Activated naive CD8-positive, alpha-beta T cell treated with anti-CD3 and anti-CD28 coated beads, Interleukin-2, amount 50 U/mL, for 24 hours (primary cell): Measurements from ENCODE around the gene PLS3.

Experiments
- ATAC-seq: fragments of 150-1000 bp; cut with Tn5 transposase; one replicate; pipeline ENCODE4 v1.10.0; 2021
- DNase-seq: peaks from one replicate; pipeline ENCODE4 v3.0.0; 2021
- H3K27ac Mint-ChIP-seq: one replicate; pipeline ENCODE4 v1.8.0; 2021; ENCODE audit warnings: mild to moderate bottlenecking, mixed read lengths
- H3K27me3 Mint-ChIP-seq: one replicate; pipeline ENCODE4 v1.8.0; 2021; ENCODE audit warnings: mixed read lengths
- H3K36me3 Mint-ChIP-seq: one replicate; pipeline ENCODE4 v1.8.0; 2021; ENCODE audit warnings: low read depth, mixed read lengths
- H3K4me1 Mint-ChIP-seq: one replicate; pipeline ENCODE4 v1.8.0; 2021; ENCODE audit warnings: mixed read lengths
- H3K4me3 Mint-ChIP-seq: one replicate; pipeline ENCODE4 v1.8.0; 2021; ENCODE audit warnings: mild to moderate bottlenecking, moderate library complexity, mixed read lengths
- H3K9me3 Mint-ChIP-seq: one replicate; pipeline ENCODE4 v1.8.0; 2021; ENCODE audit warnings: mixed read lengths

Gene PLS3

GRCh38 chrX:115583496-115584004, 22.6 kb downstream of the PLS3 start:
- Mint-ChIP-seq H3K36me3 (no peaks in the 10 kb centered on the region), H3K4me1 (peaks cover 20% of the 10 kb centered on the region), H3K27ac (no peak overlapping the region), H3K4me3 (no peak overlapping the region), H3K9me3 (no peaks in the 10 kb centered on the region), H3K27me3 (no peaks in the 10 kb centered on the region)
- DNase-seq (no peak), ATAC-seq (no peak)

GRCh38 chrX:115584696-115585095, 23.7 kb downstream of the PLS3 start:
- no peaks in the 10 kb centered on the region for H3K27me3 Mint-ChIP-seq
- DNase-seq (no peak), ATAC-seq (peak; percentile 63)
- H3K9me3 Mint-ChIP-seq, result no peaks in the 10 kb centered on the region
- no peak overlapping the region for H3K4me3 Mint-ChIP-seq
- H3K27ac Mint-ChIP-seq, result peak overlapping the region; percentile 29
- no peaks in the 10 kb centered on the region for H3K36me3 Mint-ChIP-seq
- H3K4me1 Mint-ChIP-seq, result peaks cover 17% of the 10 kb centered on the region

GRCh38 chrX:115588179-115588578, 27.2 kb downstream of the PLS3 start:
- DNase-seq (no peak), ATAC-seq (no peak)
- H3K4me1 Mint-ChIP-seq, result peaks cover 13% of the 10 kb centered on the region
- no peak overlapping the region for H3K27ac Mint-ChIP-seq
- H3K4me3 Mint-ChIP-seq, result no peak overlapping the region
- no peaks in the 10 kb centered on the region for H3K9me3 Mint-ChIP-seq
- H3K36me3 Mint-ChIP-seq, result no peaks in the 10 kb centered on the region
- no peaks in the 10 kb centered on the region for H3K27me3 Mint-ChIP-seq

- Mint-ChIP-seq H3K9me3 (no peaks in the 10 kb centered on the region), H3K4me1 (peaks cover 6% of the 10 kb centered on the region)
Measured at GRCh38 chrX:115589419-115589818, 28.4 kb downstream of the PLS3 start.

GRCh38 chrX:115591420-115591819, 30.4 kb downstream of the PLS3 start:
- no peak overlapping the region for H3K27ac Mint-ChIP-seq
- no peaks in the 10 kb centered on the region for H3K27me3 Mint-ChIP-seq
- H3K4me3 Mint-ChIP-seq, result no peak overlapping the region
- H3K9me3 Mint-ChIP-seq, result no peaks in the 10 kb centered on the region
- no peaks in the 10 kb centered on the region for H3K36me3 Mint-ChIP-seq
- no peak for DNase-seq
- peaks cover 3% of the 10 kb centered on the region for H3K4me1 Mint-ChIP-seq
- ATAC-seq, result no peak

More at GRCh38 chrX:115589419-115589818, 28.4 kb downstream of the PLS3 start:
- no peak overlapping the region for H3K4me3 Mint-ChIP-seq
- no peak for ATAC-seq
- H3K27me3 Mint-ChIP-seq, result no peaks in the 10 kb centered on the region
- no peak overlapping the region for H3K27ac Mint-ChIP-seq
- DNase-seq, result no peak
- H3K36me3 Mint-ChIP-seq, result no peaks in the 10 kb centered on the region

GRCh38 chrX:115591856-115592842, 31.2 kb downstream of the PLS3 start:
- ATAC-seq, result no peak
- no peak overlapping the region for H3K27ac Mint-ChIP-seq
- peaks cover 3% of the 10 kb centered on the region for H3K4me1 Mint-ChIP-seq
- no peak overlapping the region for H3K4me3 Mint-ChIP-seq
- no peaks in the 10 kb centered on the region for H3K9me3 Mint-ChIP-seq
- H3K36me3 Mint-ChIP-seq, result no peaks in the 10 kb centered on the region
- no peaks in the 10 kb centered on the region for H3K27me3 Mint-ChIP-seq
- DNase-seq, result no peak

- Mint-ChIP-seq H3K27ac (no peak overlapping the region), H3K4me1 (peaks cover 3% of the 10 kb centered on the region), H3K27me3 (no peaks in the 10 kb centered on the region), H3K9me3 (no peaks in the 10 kb centered on the region), H3K4me3 (no peak overlapping the region), H3K36me3 (no peaks in the 10 kb centered on the region)
- ATAC-seq (no peak), DNase-seq (no peak)
Measured at GRCh38 chrX:115592997-115593734, 32.2 kb downstream of the PLS3 start.

GRCh38 chrX:115595049-115595448, 34.1 kb downstream of the PLS3 start:
- Mint-ChIP-seq H3K27ac (no peak overlapping the region), H3K9me3 (no peaks in the 10 kb centered on the region), H3K36me3 (no peaks in the 10 kb centered on the region), H3K4me3 (no peak overlapping the region), H3K27me3 (no peaks in the 10 kb centered on the region), H3K4me1 (no peaks in the 10 kb centered on the region)
- ATAC-seq, result no peak
- DNase-seq, result no peak

- H3K4me1 Mint-ChIP-seq, result no peaks in the 10 kb centered on the region
- no peak overlapping the region for H3K27ac Mint-ChIP-seq
- no peaks in the 10 kb centered on the region for H3K27me3 Mint-ChIP-seq
- no peak for DNase-seq
- no peak overlapping the region for H3K4me3 Mint-ChIP-seq
- no peak for ATAC-seq
- no peaks in the 10 kb centered on the region for H3K36me3 Mint-ChIP-seq
- H3K9me3 Mint-ChIP-seq, result no peaks in the 10 kb centered on the region
Measured at GRCh38 chrX:115598556-115598955, 37.6 kb downstream of the PLS3 start.

- Mint-ChIP-seq H3K36me3 (no peaks in the 10 kb centered on the region), H3K27me3 (no peaks in the 10 kb centered on the region), H3K4me1 (no peaks in the 10 kb centered on the region), H3K27ac (no peak overlapping the region), H3K4me3 (no peak overlapping the region), H3K9me3 (no peaks in the 10 kb centered on the region)
- ATAC-seq (no peak), DNase-seq (no peak)
Measured at GRCh38 chrX:115602308-115602707, 41.3 kb downstream of the PLS3 start.

GRCh38 chrX:115602729-115603389, 41.9 kb downstream of the PLS3 start:
- Mint-ChIP-seq H3K4me3 (no peak overlapping the region), H3K4me1 (no peaks in the 10 kb centered on the region), H3K9me3 (no peaks in the 10 kb centered on the region), H3K27me3 (no peaks in the 10 kb centered on the region), H3K36me3 (no peaks in the 10 kb centered on the region), H3K27ac (no peak overlapping the region)
- ATAC-seq (no peak), DNase-seq (no peak)

GRCh38 chrX:115603534-115604074, 42.6 kb downstream of the PLS3 start:
- no peaks in the 10 kb centered on the region for H3K9me3 Mint-ChIP-seq
- no peak overlapping the region for H3K4me3 Mint-ChIP-seq
- no peaks in the 10 kb centered on the region for H3K27me3 Mint-ChIP-seq
- H3K36me3 Mint-ChIP-seq, result no peaks in the 10 kb centered on the region
- H3K4me1 Mint-ChIP-seq, result no peaks in the 10 kb centered on the region
- DNase-seq (no peak), ATAC-seq (no peak)
- H3K27ac Mint-ChIP-seq, result no peak overlapping the region

- ATAC-seq, result no peak
- Mint-ChIP-seq H3K27me3 (no peaks in the 10 kb centered on the region), H3K4me3 (no peak overlapping the region), H3K36me3 (no peaks in the 10 kb centered on the region), H3K4me1 (no peaks in the 10 kb centered on the region), H3K9me3 (no peaks in the 10 kb centered on the region), H3K27ac (no peak overlapping the region)
- DNase-seq, result no peak
Measured at GRCh38 chrX:115606861-115607260, 45.9 kb downstream of the PLS3 start.

- no peaks in the 10 kb centered on the region for H3K36me3 Mint-ChIP-seq
- H3K4me3 Mint-ChIP-seq, result no peak overlapping the region
- no peaks in the 10 kb centered on the region for H3K27me3 Mint-ChIP-seq
- no peaks in the 10 kb centered on the region for H3K9me3 Mint-ChIP-seq
- DNase-seq (no peak), ATAC-seq (no peak)
- no peak overlapping the region for H3K27ac Mint-ChIP-seq
- no peaks in the 10 kb centered on the region for H3K4me1 Mint-ChIP-seq
Measured at GRCh38 chrX:115609621-115610020, 48.6 kb downstream of the PLS3 start.
